ENCODE measurements around the gene BPIFB2. TPM values are rescaled to one million over a fixed set of nuclear protein-coding genes. Genes with fewer than 3 reads are reported as not detected.
"Not testable (repeated sequence)": the region's sequence is repeated elsewhere in the genome, so short reads cannot be mapped to it uniquely, and the experiment has no call there.

BPIFB2 gene
- total RNA-seq, result not detected
- long read RNA-seq, result 0 reads

GRCh38 chr20:33007376-33008335 is at the start of gene BPIFB2:
Gene BPIFB2, plus strand, starts transcription at chr20:33007704. Its CDS starts 871 bp downstream, at chr20:33008575.
- intact Hi-C loops (cut with DNase I), result no loop called here
- no peak for DNase-seq (ENCODE audit: missing footprints)

GRCh38 chr20:32958574-32958973 is 48.9 kb upstream of the BPIFB2 start:
- DNase-seq (ENCODE audit: missing footprints) (no peak), ATAC-seq (no peak)
- intact Hi-C loops (cut with DNase I), result no loop called here

More at GRCh38 chr20:33007376-33008335, at the start of gene BPIFB2:
- ATAC-seq, result no peak

GRCh38 chr20:32959351-32960221 is 47.9 kb upstream of the BPIFB2 start:
- no peak for ATAC-seq
- intact Hi-C loops (cut with DNase I), result no loop called here
- no peak for DNase-seq (ENCODE audit: missing footprints)

- no peak for ATAC-seq
- no peak for DNase-seq (ENCODE audit: missing footprints)
- intact Hi-C loops (cut with DNase I), result no loop called here
Observed at GRCh38 chr20:32960222-32960518, 47.3 kb upstream of the BPIFB2 start.

GRCh38 chr20:32960849-32961731 is 46.4 kb upstream of the BPIFB2 start:
- ATAC-seq (no peak), DNase-seq (ENCODE audit: missing footprints) (no peak)
- intact Hi-C loops (cut with DNase I), result no loop called here

GRCh38 chr20:32962053-32962452 is 45.5 kb upstream of the BPIFB2 start:
- ATAC-seq, result no peak
- intact Hi-C loops (cut with DNase I), result no loop called here
- DNase-seq (ENCODE audit: missing footprints), result no peak

GRCh38 chr20:32962646-32963045 is 44.9 kb upstream of the BPIFB2 start:
- intact Hi-C loops (cut with DNase I); DNase-seq (ENCODE audit: missing footprints); ATAC-seq: not testable (repeated sequence)

- ATAC-seq (no peak), DNase-seq (ENCODE audit: missing footprints) (no peak)
- intact Hi-C loops (cut with DNase I), result no loop called here
Observed at GRCh38 chr20:32963176-32963575, 44.3 kb upstream of the BPIFB2 start.

- no peak for ATAC-seq
- intact Hi-C loops (cut with DNase I), result no loop called here
- DNase-seq (ENCODE audit: missing footprints), result no peak
Observed at GRCh38 chr20:32964575-32964974, 42.9 kb upstream of the BPIFB2 start.

- no peak for DNase-seq (ENCODE audit: missing footprints)
- no peak for ATAC-seq
- intact Hi-C loops (cut with DNase I), result no loop called here
Observed at GRCh38 chr20:32965115-32965514, 42.4 kb upstream of the BPIFB2 start.

- no peak for ATAC-seq
- intact Hi-C loops (cut with DNase I), result no loop called here
- no peak for DNase-seq (ENCODE audit: missing footprints)
Observed at GRCh38 chr20:32965581-32966373, 41.7 kb upstream of the BPIFB2 start.

- no peak for ATAC-seq
- DNase-seq (ENCODE audit: missing footprints), result no peak
- intact Hi-C loops (cut with DNase I), result no loop called here
Observed at GRCh38 chr20:32966382-32966781, 41.1 kb upstream of the BPIFB2 start.

- DNase-seq (ENCODE audit: missing footprints) (no peak), ATAC-seq (no peak)
- intact Hi-C loops (cut with DNase I), result no loop called here
Observed at GRCh38 chr20:32966881-32967781, 40.4 kb upstream of the BPIFB2 start.

- intact Hi-C loops (cut with DNase I), result no loop called here
- DNase-seq (ENCODE audit: missing footprints), result no peak
- no peak for ATAC-seq
Observed at GRCh38 chr20:32967961-32968457, 39.5 kb upstream of the BPIFB2 start.

- intact Hi-C loops (cut with DNase I), result no loop called here
- ATAC-seq (no peak), DNase-seq (ENCODE audit: missing footprints) (no peak)
Observed at GRCh38 chr20:32968478-32969241, 38.8 kb upstream of the BPIFB2 start.
